Glutamatergic neuron (in vitro differentiated cells): ENCODE data around the gene PCDHGC4. TPM values are rescaled to one million over a fixed set of nuclear protein-coding genes. Genes with fewer than 3 reads are reported as not detected.

ENCODE experiments used
- DNase-seq: peaks from one replicate; pipeline ENCODE4 v3.0.0; 2022
- H3K27ac Mint-ChIP-seq: one replicate; pipeline ENCODE4 v1.8.0; 2020; ENCODE audit warnings: mild to moderate bottlenecking, mixed read lengths, inconsistent platforms; ENCODE audit not compliant: unreplicated experiment
- H3K27me3 Mint-ChIP-seq: one replicate; pipeline ENCODE4 v1.8.0; 2020; ENCODE audit warnings: mild to moderate bottlenecking, moderate library complexity, mixed read lengths, inconsistent platforms; ENCODE audit not compliant: unreplicated experiment
- H3K36me3 Mint-ChIP-seq: one replicate; pipeline ENCODE4 v1.8.0; 2020; ENCODE audit warnings: mild to moderate bottlenecking, mixed read lengths, inconsistent platforms; ENCODE audit not compliant: unreplicated experiment
- H3K4me1 Mint-ChIP-seq: one replicate; pipeline ENCODE4 v1.8.0; 2020; ENCODE audit warnings: mild to moderate bottlenecking, low read depth, mixed read lengths, inconsistent platforms; ENCODE audit not compliant: unreplicated experiment
- H3K4me3 Mint-ChIP-seq: one replicate; pipeline ENCODE4 v1.8.0; 2020; ENCODE audit warnings: mild to moderate bottlenecking, mixed read lengths, inconsistent platforms; ENCODE audit not compliant: unreplicated experiment
- H3K9me3 Mint-ChIP-seq: one replicate; pipeline ENCODE4 v1.8.0; 2020; ENCODE audit warnings: mild to moderate bottlenecking, moderate library complexity, mixed read lengths, inconsistent platforms; ENCODE audit not compliant: unreplicated experiment
- CTCF ChIP-seq: fragments of 200-600 bp; sonication (generic); IDR thresholded peaks from one replicate; pipeline ENCODE4 v1.5.0; 2021; ENCODE audit not compliant: partially characterized antibody, unreplicated experiment
- total RNA-seq: library from RNA; stranded (reverse); fragmentation: NEBNext Ultra II Directional; extraction: Animal tissue kit (Norgen Biotek cat#: 25700); gene quantifications from one replicate; pipeline ENCODE4 v1.2.1, GENCODE V29; 2021; ENCODE audit not compliant: unreplicated experiment

The PCDHGC4 gene
- total RNA-seq, 1 donor from 2014 or later: 6.7 TPM

GRCh38 chr5:141529002-141529401 is 44.2 kb downstream of the PCDHGC4 start:
- H3K4me3 Mint-ChIP-seq: no peak overlapping the region
- H3K27me3 Mint-ChIP-seq: no peaks in the 10 kb centered on the region
- no peak overlapping the region for H3K27ac Mint-ChIP-seq
- no peaks in the 10 kb centered on the region for H3K36me3 Mint-ChIP-seq
- no peak for TF ChIP-seq CTCF
- H3K9me3 Mint-ChIP-seq: peaks cover 5% of the 10 kb centered on the region
- H3K4me1 Mint-ChIP-seq: peaks cover 18% of the 10 kb centered on the region
- DNase-seq: no peak

GRCh38 chr5:141529873-141530272 is 45.0 kb downstream of the PCDHGC4 start:
- DNase-seq: no peak
- Mint-ChIP-seq H3K9me3 (peaks cover 6% of the 10 kb centered on the region), H3K36me3 (no peaks in the 10 kb centered on the region), H3K27me3 (no peaks in the 10 kb centered on the region), H3K4me1 (peaks cover 12% of the 10 kb centered on the region), H3K27ac (no peak overlapping the region), H3K4me3 (no peak overlapping the region)
- TF ChIP-seq CTCF: no peak

GRCh38 chr5:141532726-141533125 is 47.9 kb downstream of the PCDHGC4 start:
- H3K9me3 Mint-ChIP-seq: peaks cover 3% of the 10 kb centered on the region
- no peak for TF ChIP-seq CTCF
- DNase-seq: no peak
- H3K36me3 Mint-ChIP-seq: no peaks in the 10 kb centered on the region
- H3K27me3 Mint-ChIP-seq: no peaks in the 10 kb centered on the region
- peaks cover 4% of the 10 kb centered on the region for H3K4me1 Mint-ChIP-seq
- H3K27ac Mint-ChIP-seq: no peak overlapping the region
- no peak overlapping the region for H3K4me3 Mint-ChIP-seq

GRCh38 chr5:141533897-141534296 is 49.1 kb downstream of the PCDHGC4 start:
- no peak overlapping the region for H3K4me3 Mint-ChIP-seq
- no peak for TF ChIP-seq CTCF
- H3K27me3 Mint-ChIP-seq: no peaks in the 10 kb centered on the region
- no peak for DNase-seq
- H3K9me3 Mint-ChIP-seq: peaks cover 3% of the 10 kb centered on the region
- peaks cover 2% of the 10 kb centered on the region for H3K4me1 Mint-ChIP-seq
- H3K36me3 Mint-ChIP-seq: no peaks in the 10 kb centered on the region
- no peak overlapping the region for H3K27ac Mint-ChIP-seq

- H3K9me3 Mint-ChIP-seq: peaks cover 3% of the 10 kb centered on the region
- no peaks in the 10 kb centered on the region for H3K36me3 Mint-ChIP-seq
- no peak for DNase-seq
- H3K4me3 Mint-ChIP-seq: no peak overlapping the region
- peaks cover 2% of the 10 kb centered on the region for H3K4me1 Mint-ChIP-seq
- H3K27me3 Mint-ChIP-seq: no peaks in the 10 kb centered on the region
- no peak for TF ChIP-seq CTCF
- H3K27ac Mint-ChIP-seq: peak overlapping the region; percentile 57
These were observed 49.8 kb downstream of the PCDHGC4 start for GRCh38 chr5:141534492-141535213.
